Nephron (organoid): ENCODE data around the gene MICALL2.

ENCODE experiments used
- H3K27ac Mint-ChIP-seq, 3 experiments: 2 replicates each; pipeline ENCODE4 v1.8.0; 2020; ENCODE audit warnings: mixed read lengths in 3 of 3, mild to moderate bottlenecking in 2 of 3, moderate library complexity in 1 of 3
- H3K27me3 Mint-ChIP-seq: 2 replicates; pipeline ENCODE4 v1.8.0; 2021; ENCODE audit warnings: low read depth, mild to moderate bottlenecking, moderate library complexity, mixed read lengths
- H3K36me3 Mint-ChIP-seq: 2 replicates; pipeline ENCODE4 v1.8.0; 2020; ENCODE audit warnings: low read depth, mixed read lengths
- H3K4me1 Mint-ChIP-seq: 2 replicates; pipeline ENCODE4 v1.8.0; 2020; ENCODE audit warnings: mixed read lengths
- H3K4me3 Mint-ChIP-seq, 3 experiments: 2 replicates each; pipeline ENCODE4 v1.8.0; 2020; ENCODE audit warnings: mild to moderate bottlenecking in 3 of 3, mixed read lengths in 3 of 3, moderate library complexity in 2 of 3
- H3K9me3 Mint-ChIP-seq: 2 replicates; pipeline ENCODE4 v1.8.0; 2020; ENCODE audit warnings: mixed read lengths
- TF ChIP-seq, protein P1 (sequence below), 3 experiments: fragments of 200-600 bp; sonication (generic); IDR thresholded peaks; one replicate each; pipeline ENCODE4 v1.5.0; 2021; ENCODE audit warnings: antibody characterized with exemption in 3 of 3; ENCODE audit not compliant: unreplicated experiment in 3 of 3

Gene MICALL2

DNA sequence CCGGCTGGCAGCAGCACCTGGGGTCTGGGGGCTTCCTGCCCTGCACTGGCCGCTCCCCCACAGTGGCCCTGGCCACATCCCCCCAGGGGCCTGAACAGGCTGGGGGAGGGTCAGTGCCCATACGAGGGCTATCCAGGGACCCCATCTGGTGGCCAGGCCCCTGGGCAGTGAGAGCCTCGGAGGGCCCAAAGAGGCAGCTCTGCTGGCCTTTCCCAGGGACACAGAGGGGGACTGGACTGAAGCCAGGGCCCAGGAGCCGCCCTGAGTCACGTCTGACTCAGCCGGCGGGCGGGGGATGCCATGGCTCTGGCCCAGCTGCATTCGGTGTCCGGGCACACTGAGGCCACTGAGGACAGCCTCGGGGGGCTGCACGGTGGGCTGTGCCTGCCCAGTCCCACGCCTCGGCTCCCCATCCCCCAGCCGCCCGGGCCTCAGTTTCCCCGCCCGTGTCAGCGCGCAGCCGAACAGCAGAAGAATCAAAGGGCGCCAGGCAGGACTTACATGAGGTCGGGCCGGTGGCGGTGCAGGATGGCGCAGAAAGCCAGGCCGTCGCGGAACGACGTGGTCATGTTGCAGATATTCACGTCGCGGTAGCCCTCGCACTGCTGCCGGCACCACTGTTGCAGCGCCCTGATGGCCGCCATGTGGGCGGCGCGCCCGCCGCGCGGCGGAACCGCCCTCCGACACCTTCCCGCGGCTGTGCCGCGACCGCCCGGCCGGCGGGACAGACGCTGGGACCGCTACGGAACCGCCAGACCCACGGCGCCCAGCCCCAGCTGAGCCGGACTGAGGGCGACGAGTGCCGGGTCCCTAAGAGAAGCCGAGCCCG lies at the start of gene MICALL2:
TSS of gene MICALL2 (minus strand) at position 788 of the 829 bp plus-strand sequence. CDS start at position 644, 144 bp downstream.
- TF ChIP-seq, protein P1, sequence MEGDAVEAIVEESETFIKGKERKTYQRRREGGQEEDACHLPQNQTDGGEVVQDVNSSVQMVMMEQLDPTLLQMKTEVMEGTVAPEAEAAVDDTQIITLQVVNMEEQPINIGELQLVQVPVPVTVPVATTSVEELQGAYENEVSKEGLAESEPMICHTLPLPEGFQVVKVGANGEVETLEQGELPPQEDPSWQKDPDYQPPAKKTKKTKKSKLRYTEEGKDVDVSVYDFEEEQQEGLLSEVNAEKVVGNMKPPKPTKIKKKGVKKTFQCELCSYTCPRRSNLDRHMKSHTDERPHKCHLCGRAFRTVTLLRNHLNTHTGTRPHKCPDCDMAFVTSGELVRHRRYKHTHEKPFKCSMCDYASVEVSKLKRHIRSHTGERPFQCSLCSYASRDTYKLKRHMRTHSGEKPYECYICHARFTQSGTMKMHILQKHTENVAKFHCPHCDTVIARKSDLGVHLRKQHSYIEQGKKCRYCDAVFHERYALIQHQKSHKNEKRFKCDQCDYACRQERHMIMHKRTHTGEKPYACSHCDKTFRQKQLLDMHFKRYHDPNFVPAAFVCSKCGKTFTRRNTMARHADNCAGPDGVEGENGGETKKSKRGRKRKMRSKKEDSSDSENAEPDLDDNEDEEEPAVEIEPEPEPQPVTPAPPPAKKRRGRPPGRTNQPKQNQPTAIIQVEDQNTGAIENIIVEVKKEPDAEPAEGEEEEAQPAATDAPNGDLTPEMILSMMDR (IDR thresholded peaks at IDR 0.05; ENCODE audit: unreplicated experiment in 3 of 3), result no peak
- Mint-ChIP-seq H3K4me3 (peak within 1 kb of the TSS; percentile 73 to 81 (median 75)), H3K27me3 (peaks cover 7% of the 10 kb centered on the region)

GRCh38 chr7:1508277-1508758 lies 49.0 kb upstream of the MICALL2 start:
- peak overlapping the region in 2 of 3 experiments; percentile 35 to 60 for H3K27ac Mint-ChIP-seq
- H3K27me3 Mint-ChIP-seq, result no peaks in the 10 kb centered on the region
- no peaks in the 10 kb centered on the region for H3K9me3 Mint-ChIP-seq
- H3K4me3 Mint-ChIP-seq, result peak overlapping the region; percentile 28 to 57 (median 43)
- H3K4me1 Mint-ChIP-seq, result no peaks in the 10 kb centered on the region
- TF ChIP-seq, protein P1 (IDR thresholded peaks at IDR 0.05; ENCODE audit: unreplicated experiment in 3 of 3), result no peak
- H3K36me3 Mint-ChIP-seq, result no peaks in the 10 kb centered on the region

More for the DNA sequence above, at the start of gene MICALL2:
- no peak within 1 kb of the TSS for H3K27ac Mint-ChIP-seq
- H3K4me1 Mint-ChIP-seq, result peaks cover 20% of the 10 kb centered on the region
- H3K36me3 Mint-ChIP-seq, result no peaks in the 10 kb centered on the region
- no peaks in the 10 kb centered on the region for H3K9me3 Mint-ChIP-seq

DNA sequence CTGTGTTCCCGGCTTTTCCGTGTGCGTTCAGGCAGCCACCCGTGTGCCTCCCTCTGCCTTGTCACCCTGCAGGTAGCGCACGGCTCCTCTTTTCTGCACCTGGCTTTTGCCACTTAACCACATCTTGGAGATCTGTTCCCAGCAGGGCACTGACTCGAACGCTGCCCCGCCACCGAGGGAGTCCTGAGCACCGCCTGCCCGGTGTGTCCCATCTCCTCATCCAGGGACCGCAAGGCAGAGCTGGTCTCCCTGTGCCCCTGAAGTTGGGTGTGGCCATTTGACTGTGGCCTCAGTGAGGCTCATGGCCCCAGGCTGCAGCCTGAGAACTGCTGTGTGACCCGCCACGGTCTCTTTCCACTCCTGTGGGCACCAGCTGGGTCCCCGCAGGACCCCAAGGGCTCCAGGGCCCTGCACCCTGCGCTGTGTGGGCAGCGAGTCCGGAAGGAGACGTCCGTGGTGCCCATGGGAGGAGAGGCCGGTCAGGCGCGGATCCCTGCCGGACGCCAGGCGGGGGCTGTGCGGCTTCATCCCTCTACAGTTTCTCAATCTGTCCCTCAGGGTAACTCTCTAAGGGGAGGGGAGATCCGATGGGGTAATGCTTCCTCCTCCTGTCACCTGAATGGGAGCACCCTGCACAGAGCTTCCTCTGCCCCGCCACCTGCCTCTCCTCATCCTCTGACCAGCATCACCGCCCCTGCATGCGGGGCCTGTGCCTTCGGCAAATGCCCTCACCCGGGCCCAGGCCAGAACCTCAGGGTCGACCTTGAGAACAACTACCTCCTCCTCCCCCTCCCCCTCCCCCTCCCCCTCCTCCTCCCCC lies 46.7 kb upstream of the MICALL2 start:
- Mint-ChIP-seq H3K27me3 (no peaks in the 10 kb centered on the region), H3K4me3 (peak overlapping the region; percentile 76 to 86 (median 78)), H3K27ac (peak overlapping the region in 2 of 3 experiments; percentile 57 to 83), H3K9me3 (no peaks in the 10 kb centered on the region), H3K4me1 (peaks cover 14% of the 10 kb centered on the region), H3K36me3 (peaks cover 10% of the 10 kb centered on the region)
- TF ChIP-seq, protein P1 (IDR thresholded peaks at IDR 0.05; ENCODE audit: unreplicated experiment in 3 of 3), result no peak

DNA sequence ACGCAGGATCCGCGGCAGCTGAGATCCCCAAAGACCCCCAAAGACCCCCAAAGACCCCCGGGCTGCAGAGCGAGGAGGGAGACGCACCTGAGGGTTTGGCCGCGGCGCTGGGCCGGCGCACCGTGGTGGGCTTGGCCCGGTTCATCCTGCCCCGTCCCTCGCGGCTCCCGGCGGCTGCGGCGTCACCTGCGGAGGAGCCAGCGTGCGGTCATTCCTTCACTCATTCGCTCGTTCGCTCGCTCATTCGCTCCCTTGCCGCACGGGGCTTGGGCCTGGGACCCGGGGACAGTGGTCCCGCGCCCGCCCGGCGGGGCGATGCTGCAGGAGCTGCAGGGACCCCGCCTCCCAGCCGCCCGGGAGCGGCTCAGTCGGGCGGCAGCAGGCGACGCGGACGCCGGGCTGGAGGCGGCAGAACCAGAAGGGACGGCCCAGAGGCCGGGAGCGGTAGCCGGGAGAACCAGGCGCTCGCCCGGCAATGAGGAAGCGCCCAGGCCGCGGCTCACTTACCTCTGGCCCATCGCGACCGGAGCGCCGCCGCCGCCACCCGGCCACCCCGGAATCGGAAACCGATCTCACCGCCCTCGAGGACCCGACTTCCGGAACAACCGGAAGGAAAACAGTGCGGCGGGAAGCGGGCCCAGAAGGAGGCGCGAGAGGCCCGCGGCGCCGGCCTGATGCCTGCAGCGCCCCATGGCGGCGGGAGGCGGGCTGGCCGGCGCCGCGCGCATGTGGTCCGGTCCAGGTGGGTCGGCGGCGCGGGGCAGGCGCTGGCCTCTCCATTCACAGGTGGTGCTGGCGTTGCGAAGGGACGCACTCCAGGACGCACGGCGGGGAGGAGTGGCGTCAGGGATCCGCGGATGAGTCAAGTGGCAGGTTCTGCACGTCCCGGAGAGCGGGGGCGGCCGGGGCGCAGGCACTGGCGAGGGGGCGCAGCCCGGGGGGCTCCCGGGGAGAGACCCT lies 44.8 kb upstream of the MICALL2 start, which contains the start of gene INTS1:
TSS of gene INTS1 (minus strand) at position 574 of the 960 bp plus-strand sequence. CDS start at position 145, 429 bp downstream.
- Mint-ChIP-seq H3K4me1 (peaks cover 14% of the 10 kb centered on the region), H3K27me3 (no peaks in the 10 kb centered on the region), H3K27ac (peak within 1 kb of the TSS in 2 of 3 experiments; percentile 57 to 64), H3K4me3 (peak within 1 kb of the TSS; percentile 90 to 93 (median 91)), H3K9me3 (no peaks in the 10 kb centered on the region), H3K36me3 (peaks cover 18% of the 10 kb centered on the region)
- TF ChIP-seq, protein P1 (IDR thresholded peaks at IDR 0.05; ENCODE audit: unreplicated experiment in 3 of 3), result peak; percentile 92 to 98 (median 95)

DNA sequence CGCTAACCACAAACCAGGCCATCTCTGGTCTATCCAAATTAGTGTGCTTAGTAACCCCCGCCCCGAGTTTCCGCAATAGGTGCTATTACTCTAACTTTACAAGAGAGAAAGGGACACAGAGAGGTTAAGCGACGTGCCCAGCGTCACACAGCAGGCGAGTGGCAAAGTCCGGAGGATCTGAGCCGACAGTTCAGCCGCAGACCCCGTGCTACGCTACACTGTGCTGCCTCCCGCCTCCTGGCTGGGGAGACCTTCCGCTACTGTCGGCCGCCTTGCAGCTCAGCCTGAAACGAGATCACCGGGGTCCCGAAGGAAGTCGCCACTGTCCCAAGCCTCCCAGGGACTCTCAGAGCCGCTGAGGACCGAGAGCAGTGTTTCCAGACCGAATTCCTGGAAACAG lies 44.1 kb upstream of the MICALL2 start:
- Mint-ChIP-seq H3K27ac (peak overlapping the region in 1 of 3 experiments; percentile 57), H3K4me1 (peaks cover 14% of the 10 kb centered on the region), H3K36me3 (peaks cover 18% of the 10 kb centered on the region), H3K9me3 (no peaks in the 10 kb centered on the region), H3K4me3 (peak overlapping the region; percentile 90 to 93 (median 91)), H3K27me3 (no peaks in the 10 kb centered on the region)
- TF ChIP-seq, protein P1 (IDR thresholded peaks at IDR 0.05; ENCODE audit: unreplicated experiment in 3 of 3), result no peak
